ENCODE measurements around the gene ABCB6.

Gene ABCB6

DNA sequence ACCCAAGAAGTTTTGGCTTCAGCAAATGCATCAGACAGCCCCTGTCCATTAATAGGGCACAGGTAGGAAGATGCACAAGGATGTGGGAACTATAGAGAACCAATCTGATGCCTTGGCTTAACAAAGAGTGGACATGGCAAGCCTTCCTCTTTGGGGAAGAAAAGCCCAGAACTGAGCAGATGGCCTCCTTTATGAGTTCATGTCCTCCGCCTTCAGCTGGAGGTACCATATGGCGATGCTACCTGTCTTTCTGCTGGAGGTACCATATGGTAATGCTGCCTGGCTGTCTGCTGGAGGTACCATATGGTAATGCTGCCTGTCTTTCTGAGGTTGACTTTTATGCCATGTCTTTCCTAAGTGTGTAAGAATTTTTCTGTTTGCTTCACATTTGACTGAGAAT lies 34.6 kb downstream of the ABCB6 start:
- no peak for DNase-seq (ENCODE audit: low read depth)

- no peak for DNase-seq (ENCODE audit: low read depth)
These were observed 35.5 kb downstream of the ABCB6 start for GRCh38 chr2:219183151-219183772.

DNA sequence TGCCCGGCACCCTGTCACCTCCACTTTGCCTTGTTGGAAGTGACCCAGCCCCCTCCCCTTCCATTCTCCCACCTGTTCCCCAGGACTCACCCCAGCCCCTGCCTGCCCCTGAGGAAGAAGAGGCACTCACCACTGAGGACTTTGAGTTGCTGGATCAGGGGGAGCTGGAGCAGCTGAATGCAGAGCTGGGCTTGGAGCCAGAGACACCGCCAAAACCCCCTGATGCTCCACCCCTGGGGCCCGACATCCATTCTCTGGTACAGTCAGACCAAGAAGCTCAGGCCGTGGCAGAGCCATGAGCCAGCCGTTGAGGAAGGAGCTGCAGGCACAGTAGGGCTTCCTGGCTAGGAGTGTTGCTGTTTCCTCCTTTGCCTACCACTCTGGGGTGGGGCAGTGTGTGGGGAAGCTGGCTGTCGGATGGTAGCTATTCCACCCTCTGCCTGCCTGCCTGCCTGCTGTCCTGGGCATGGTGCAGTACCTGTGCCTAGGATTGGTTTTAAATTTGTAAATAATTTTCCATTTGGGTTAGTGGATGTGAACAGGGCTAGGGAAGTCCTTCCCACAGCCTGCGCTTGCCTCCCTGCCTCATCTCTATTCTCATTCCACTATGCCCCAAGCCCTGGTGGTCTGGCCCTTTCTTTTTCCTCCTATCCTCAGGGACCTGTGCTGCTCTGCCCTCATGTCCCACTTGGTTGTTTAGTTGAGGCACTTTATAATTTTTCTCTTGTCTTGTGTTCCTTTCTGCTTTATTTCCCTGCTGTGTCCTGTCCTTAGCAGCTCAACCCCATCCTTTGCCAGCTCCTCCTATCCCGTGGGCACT lies 36.2 kb downstream of the ABCB6 start:
- no peak for DNase-seq (ENCODE audit: low read depth)

DNA sequence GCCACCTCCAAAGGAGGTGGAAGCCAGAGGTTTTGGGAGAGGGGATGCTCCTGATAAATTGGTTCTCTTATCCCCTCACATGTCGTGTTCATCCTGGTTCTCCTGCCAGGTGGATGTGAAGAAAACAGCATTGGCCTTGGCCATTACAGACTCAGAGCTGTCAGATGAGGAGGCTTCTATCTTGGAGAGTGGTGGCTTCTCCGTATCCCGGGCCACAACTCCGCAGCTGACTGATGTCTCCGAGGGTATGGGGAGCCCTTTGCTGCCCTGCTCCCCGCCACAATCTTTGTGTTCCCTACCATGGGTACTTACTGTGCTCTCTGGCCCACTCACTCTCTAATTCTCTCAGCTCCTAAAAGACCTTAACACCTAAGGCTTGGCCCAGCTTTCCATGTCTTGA lies 37.2 kb downstream of the ABCB6 start:
- no peak for DNase-seq (ENCODE audit: low read depth)

- no peak for DNase-seq (ENCODE audit: low read depth)
These were observed 37.8 kb downstream of the ABCB6 start for GRCh38 chr2:219180961-219181360.

GRCh38 chr2:219179601-219180465 lies 38.9 kb downstream of the ABCB6 start:
- no peak for DNase-seq (ENCODE audit: low read depth)

DNA sequence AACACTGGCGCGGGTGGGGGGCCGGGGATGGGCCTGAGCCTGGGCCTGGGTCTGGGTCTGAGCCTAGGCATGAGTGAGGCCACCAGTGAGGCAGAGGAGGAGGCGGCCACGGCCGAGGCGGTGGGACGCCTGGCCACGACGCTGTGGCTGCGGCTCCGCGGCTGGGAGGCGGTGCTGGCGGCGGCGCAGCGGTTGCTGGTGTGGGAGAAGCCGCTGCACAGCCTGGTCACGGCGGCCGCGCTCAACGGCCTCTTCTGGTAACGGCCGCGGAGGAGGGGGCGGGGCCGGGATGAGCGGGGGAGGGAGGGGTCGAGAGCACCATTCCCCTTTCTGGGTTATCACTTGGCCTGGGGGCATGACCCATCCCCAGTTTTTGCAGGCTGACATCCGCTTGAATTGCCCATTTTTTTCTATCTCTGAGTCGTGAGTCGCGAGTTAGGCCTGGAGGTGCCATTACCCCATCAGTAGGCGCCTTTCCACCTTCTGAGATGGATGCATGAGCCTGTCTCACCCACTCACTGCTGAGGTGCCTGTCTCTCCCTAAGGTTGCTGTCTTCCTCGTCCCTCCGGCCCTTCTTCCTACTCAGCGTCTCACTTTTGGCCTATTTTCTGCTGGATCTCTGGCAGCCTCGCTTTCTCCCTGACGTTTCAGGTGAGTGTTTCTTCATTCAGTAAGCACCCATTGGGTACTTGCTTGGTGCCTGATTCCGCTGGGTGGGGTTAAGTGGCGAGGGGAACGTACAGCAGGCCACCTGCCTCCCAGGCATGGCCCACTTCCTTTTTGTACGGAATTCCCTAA lies 40.2 kb downstream of the ABCB6 start:
- DNase-seq (ENCODE audit: low read depth) = no peak

DNA sequence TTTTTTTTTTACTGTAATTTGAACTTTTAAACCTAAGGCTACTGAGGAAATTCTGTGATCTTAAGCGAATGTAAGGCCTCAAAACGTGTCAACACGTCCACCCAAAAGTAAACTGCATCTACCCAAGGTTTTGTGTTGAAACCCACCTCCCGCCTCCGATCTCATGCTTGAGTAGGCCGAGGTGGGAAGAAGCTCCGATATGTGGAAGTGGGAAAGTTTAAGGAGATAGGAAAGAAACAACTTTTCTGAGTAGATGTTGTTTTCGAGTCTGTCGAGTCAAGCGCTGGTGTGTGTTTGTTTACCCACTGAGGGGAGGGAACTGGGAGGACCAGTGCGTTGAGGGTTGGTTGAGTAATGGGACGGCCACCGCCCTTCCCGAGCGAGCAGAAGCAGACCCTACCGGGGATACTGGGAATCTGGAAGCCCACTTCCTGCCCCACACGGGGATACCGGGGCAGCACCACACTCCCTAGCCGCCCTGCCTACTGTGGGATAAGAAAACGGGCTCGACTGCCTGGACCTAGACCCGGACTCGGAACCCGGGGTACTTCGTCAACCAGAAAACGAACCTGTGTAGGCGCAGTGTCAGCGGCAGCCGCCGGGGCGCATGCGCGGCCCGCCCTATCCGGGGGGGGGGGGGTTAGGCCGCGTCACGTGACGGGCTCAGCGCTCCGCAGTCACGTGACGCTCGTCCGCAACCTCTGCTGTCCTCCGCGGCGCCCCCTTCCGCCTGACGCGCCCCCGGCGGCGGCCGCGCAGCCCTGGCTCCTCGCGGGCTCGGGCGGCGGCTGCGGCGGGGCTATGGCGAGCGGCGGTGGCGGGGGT lies 41.0 kb downstream of the ABCB6 start, which contains the start of gene RETREG2:
TSS of gene RETREG2 (plus strand) at position 724 of the 825 bp plus-strand sequence. CDS start at position 802, 78 bp downstream.
- peak; percentile 63 for DNase-seq (ENCODE audit: low read depth)

DNA sequence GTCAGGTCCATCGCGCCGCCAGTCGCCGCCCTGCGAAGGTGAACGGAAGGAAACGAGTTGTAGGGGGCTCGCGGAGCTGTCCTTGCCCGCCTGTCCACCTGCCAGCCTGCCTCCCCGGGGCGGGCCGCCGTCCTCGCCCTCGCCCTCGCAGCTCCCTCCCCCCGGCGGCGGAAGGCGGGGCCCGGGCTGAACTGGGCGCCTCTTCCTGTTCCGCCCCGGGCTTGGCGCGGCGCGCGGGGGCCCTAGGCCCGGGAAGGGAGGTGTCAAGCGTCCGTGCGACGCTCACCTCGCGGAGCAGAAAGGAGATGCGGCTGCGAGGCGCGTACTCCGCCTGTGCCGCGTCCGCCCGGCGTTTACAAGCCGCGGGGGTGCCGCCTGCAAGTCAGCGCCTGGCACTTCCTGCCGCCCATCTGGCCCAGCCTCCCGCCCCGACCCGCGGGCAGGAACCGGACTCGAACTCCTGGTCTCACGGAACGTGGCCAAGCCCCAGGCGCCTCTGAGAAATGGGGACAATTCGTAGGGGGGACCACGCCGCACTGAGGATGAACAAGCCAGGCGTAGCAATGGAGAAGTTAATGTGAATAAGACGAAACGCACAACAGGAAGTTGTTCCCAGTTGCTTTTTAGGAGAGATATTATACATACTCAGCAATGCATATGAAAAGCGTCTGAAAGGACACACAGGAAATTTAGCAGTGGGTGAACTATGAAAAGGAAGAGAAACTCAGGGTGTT lies 41.8 kb downstream of the ABCB6 start, which contains the start of gene CNPPD1:
TSS of gene CNPPD1 (minus strand) at position 108 of the 734 bp plus-strand sequence. CDS start at position 11, 97 bp downstream.
- no peak for DNase-seq (ENCODE audit: low read depth)

DNA sequence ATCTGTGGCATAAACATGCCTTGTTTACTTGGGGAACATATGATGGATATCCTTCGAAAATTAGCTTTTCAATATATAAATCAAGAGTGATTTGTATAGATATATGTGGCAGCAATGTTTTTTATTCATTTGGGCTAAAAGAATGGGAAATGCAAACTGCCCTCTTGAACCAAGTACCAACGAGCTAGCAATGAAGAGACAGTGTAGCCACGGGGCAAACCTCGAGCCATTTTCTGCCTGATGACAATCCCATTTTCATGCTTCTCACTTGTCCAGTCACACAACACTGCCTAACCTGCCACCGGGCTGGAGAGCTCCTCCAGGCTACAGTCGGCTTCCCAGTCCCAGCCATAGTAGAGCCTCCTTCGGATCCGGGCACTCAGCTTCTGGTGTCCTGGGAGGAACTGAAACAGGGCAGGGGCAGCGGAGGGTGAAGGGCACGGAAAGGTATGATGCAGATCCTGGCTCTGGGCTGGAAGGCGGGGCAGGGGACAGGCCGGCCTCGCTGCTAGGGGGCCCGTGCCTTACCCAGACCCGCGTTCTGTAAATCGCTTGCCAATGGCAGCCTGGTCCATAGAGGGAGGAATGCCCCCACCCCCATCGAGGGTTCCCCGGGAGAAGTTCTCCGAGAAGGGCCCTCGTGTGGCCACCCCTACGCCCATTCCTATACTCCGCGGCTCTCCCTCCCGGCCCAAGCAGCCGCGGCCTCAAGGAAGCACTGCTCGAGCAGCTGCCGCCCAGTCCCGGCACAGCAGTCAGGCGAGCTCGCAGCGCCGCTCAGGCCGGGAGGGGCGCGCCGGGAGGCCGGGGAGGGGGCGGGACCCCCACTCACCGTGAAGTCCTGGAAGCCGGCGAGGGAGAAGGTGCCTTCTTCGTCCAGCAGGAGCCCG lies 42.6 kb downstream of the ABCB6 start:
- no peak for DNase-seq (ENCODE audit: low read depth)

GRCh38 chr2:219175486-219175885 lies 43.3 kb downstream of the ABCB6 start:
- DNase-seq (ENCODE audit: low read depth) = no peak

DNA sequence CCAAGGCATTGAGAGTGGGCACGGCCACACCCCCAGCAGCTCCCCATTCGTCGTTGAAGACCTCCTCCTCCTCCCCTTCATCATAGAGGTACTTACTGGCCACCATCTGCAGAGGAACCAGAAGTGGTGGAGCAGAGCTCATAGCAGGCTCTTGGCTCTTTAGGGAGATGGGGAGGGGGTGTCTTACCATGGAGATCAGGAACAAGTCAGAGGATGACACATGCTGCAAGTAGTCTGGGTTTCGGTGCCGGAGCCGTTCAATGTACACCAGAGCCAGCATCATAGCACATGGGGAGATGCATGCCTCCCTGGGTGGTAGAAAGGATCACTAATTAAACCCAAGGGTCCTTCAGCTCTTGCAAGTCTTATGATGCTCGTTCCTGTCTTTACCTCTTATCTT lies 44.0 kb downstream of the ABCB6 start:
- no peak for DNase-seq (ENCODE audit: low read depth)

DNA sequence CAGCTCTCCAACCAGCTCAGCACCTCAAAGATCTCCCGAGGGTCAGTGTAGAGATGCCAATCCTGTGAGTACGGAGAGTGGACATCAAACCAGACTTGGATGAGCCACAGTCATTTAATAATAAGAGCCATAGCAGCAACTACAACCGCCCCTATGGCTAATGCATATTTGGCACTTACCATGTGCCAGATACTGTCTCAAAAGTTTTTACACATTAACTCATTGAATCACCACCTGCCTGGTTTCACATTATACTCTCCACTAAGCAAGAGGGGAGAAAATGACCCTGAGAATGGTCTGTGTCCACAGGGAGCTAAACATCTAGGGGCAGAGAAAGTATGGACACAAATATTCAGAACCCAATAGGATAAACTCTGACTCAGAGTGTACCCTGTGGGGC lies 44.6 kb downstream of the ABCB6 start:
- no peak for DNase-seq (ENCODE audit: low read depth)

GRCh38 chr2:219173176-219173575 lies 45.6 kb downstream of the ABCB6 start:
- no peak for DNase-seq (ENCODE audit: low read depth)

DNA sequence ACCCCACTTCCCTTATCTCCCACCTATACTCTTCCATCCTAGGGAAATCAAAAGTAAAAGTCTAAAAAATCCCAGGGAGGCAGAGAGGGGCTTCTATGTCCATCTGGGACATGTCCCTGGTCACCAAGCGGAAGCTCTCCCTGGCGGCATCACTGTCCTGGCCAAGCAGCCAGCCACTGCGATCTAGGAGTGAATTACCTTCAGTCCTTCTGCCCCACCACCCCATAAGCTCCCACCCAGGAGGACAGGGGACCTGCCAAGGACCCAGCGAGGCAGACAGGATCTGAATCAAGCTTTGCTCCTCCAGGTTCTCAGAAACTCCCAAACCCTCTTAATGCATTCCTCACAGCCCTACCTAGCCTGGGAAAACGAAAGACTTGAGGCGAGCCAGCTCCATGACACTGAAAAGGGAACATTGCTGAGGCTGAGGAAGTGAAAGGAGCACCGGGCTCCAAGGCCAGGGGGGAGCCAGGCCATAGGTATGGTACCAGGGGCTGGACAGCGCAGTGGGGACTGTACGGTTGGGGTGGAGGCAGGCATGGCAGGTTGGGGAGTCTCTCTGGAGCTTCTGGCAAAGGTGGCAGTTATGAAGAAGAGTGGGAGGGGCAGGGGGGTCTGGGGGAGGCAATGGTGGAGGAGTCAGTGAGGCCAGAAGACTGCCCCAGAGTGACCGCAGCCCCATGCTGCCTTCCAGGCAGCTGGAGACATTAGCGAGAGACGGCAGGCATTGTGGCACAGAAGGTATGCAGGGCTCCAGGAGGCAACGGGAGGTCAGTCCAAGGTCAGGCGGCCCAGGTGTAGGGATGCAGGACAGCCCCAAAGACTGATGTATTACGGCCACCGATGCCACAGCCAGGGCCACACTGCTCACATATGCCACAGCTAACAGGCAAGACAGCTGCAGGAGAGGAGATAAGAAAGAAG lies 46.3 kb downstream of the ABCB6 start:
- no peak for DNase-seq (ENCODE audit: low read depth)

DNA sequence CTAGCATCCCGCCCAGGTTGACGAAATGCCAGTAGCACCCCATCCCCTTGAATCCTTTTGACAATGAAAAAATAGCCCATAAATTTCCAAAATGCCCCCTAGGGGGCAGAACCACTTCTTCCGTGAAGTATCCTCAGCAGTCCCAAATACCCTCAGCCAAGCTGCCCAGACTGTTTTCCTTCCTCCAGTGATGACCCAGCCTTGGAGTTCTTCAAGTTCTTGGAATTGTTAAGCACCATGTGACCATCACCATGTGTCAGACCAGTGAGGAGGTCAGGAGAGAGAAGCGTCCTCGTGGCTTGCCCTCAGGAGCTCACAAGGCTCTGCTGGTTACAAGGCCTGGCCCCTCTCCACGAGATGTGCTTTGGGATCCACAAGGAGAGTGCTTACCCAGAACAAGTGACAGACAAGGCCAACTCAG lies 47.5 kb downstream of the ABCB6 start:
- no peak for DNase-seq (ENCODE audit: low read depth)

- DNase-seq (ENCODE audit: low read depth) = no peak
These were observed 48.7 kb downstream of the ABCB6 start, which contains the start of gene SLC23A3 for GRCh38 chr2:219169930-219170654. Gene SLC23A3 (minus strand): TSS chr2:219170029. CDS start chr2:219169984, 45 bp downstream.
